HCT116 (cell line): Measurements from ENCODE around the gene TREM1. TPM values are rescaled to one million over a fixed set of nuclear protein-coding genes. Genes with fewer than 3 reads are reported as not detected.

Source experiments
- ATAC-seq: fragments of 200-7000 bp; cut with Tn5 transposase; 2 replicates; pipeline ENCODE4 v1.9.1; 2020; ENCODE audit warnings: mild to moderate bottlenecking, moderate library complexity
- BruUV-seq: library from RNA; stranded (reverse); fragments of 400-500 nt; replicated peaks from 2 replicates; lab custom pipeline; 2021; lab: Mats Ljungman, UMichigan
- CTCF ChIA-PET: fragments of 300-600 bp; sonication (Branson Sonifier 250); formaldehyde crosslinking; loops from one replicate; lab custom pipeline; 2021; ENCODE audit warnings: antibody characterized with exemption; lab: Charles Lee
- POLR2A ChIA-PET: fragments of 300-600, 350-600 bp; sonication (Branson Sonifier 250); formaldehyde crosslinking; loops from one replicate; lab custom pipeline; 2021; ENCODE audit warnings: antibody characterized with exemption; lab: Charles Lee
- RAD21 ChIA-PET, 2 experiments: fragments of 300-600 bp; sonication (Branson Sonifier 250); formaldehyde crosslinking; loops; one replicate each; lab custom pipeline; 2023; ENCODE audit warnings: low total read pairs in 2 of 2; ENCODE audit not compliant: uncharacterized antibody in 2 of 2, unreplicated experiment in 2 of 2, low non-redundant PET in 1 of 2; lab: Charles Lee
- DNase-seq: peaks from one replicate; pipeline ENCODE4 v3.0.0-alpha.2; 2010; ENCODE audit warnings: low read depth, low spot score
- H2AFZ ChIP-seq: fragments of 200-600 bp; shearing (Covaris generic), sonication (generic); 2 replicates; pipeline ENCODE4 v1.6.1; 2017; ENCODE audit warnings: low read depth, mixed run types, mixed read lengths, antibody characterized with exemption, low read length; ENCODE audit not compliant: poor library complexity, severe bottlenecking
- H3K27ac ChIP-seq: 2 replicates; pipeline ENCODE4 v1.5.1; 2012; ENCODE audit warnings: low read depth, low read length
- H3K27me3 ChIP-seq: fragments of 200-600 bp; sonication (generic); 2 replicates; pipeline ENCODE4 v1.6.1; 2016; ENCODE audit warnings: mixed run types, low read length, mixed read lengths; ENCODE audit not compliant: insufficient read depth
- H3K36me3 ChIP-seq, 2 experiments: fragments of 200-500 bp in 1 of 2; fragments of 200-600 bp in 1 of 2; sonication (Bioruptor generic) in 1 of 2; sonication (generic) in 1 of 2; 2 replicates each; pipeline versions ENCODE4 v1.5.1 to v1.6.1; 2014 to 2016; ENCODE audit warnings: low read length in 2 of 2, inconsistent platforms in 1 of 2, mixed read lengths in 1 of 2, mixed run types in 1 of 2; ENCODE audit not compliant: insufficient read depth in 2 of 2, control insufficient read depth in 1 of 2
- H3K4me1 ChIP-seq, 2 experiments: fragments of 200-600 bp in 1 of 2; sonication (generic) in 1 of 2; 2 replicates each; pipeline versions ENCODE4 v1.5.1 to v1.6.1; 2012 to 2017; ENCODE audit warnings: low read length in 2 of 2, inconsistent platforms in 1 of 2, mild to moderate bottlenecking in 1 of 2, mixed read lengths in 1 of 2, mixed run types in 1 of 2, moderate library complexity in 1 of 2; ENCODE audit not compliant: insufficient read depth in 2 of 2, control insufficient read depth in 1 of 2
- H3K4me2 ChIP-seq: fragments of 200-600 bp; sonication (generic); 2 replicates; pipeline ENCODE4 v1.6.1; 2017; ENCODE audit warnings: mixed run types, low read length, mixed read lengths
- H3K4me3 ChIP-seq, 2 experiments: fragments of 200-600 bp in 1 of 2; sonication (generic) in 1 of 2; replicated peaks in 1 of 2; 2 replicates each; pipeline ENCODE4 v1.5.1; 2011 to 2016; ENCODE audit warnings: low read length in 2 of 2, control low read depth in 1 of 2, low read depth in 1 of 2, mild to moderate bottlenecking in 1 of 2, mixed read lengths in 1 of 2, mixed run types in 1 of 2
- H3K79me2 ChIP-seq: fragments of 200-600 bp; sonication (generic); 2 replicates; pipeline ENCODE4 v1.6.1; 2017; ENCODE audit warnings: mild to moderate bottlenecking, mixed run types, low read length, moderate library complexity, mixed read lengths; ENCODE audit not compliant: insufficient read depth
- H3K9ac ChIP-seq: fragments of 200-600 bp; sonication (generic); 2 replicates; pipeline ENCODE4 v1.6.1; 2016; ENCODE audit warnings: low read length, mixed read lengths
- H3K9me2 ChIP-seq: fragments of 200-600 bp; sonication (generic), shearing (Covaris generic); 2 replicates; pipeline ENCODE4 v1.6.1; 2017; ENCODE audit warnings: mixed run types, mild to moderate bottlenecking, moderate library complexity; ENCODE audit not compliant: insufficient read depth
- H3K9me3 ChIP-seq, 2 experiments: fragments of 200-500 bp in 1 of 2; fragments of 200-600 bp in 1 of 2; sonication (Bioruptor generic) in 1 of 2; sonication (generic) in 1 of 2; 2 replicates each; pipeline ENCODE4 v1.6.1; 2014 to 2017; ENCODE audit warnings: low read length in 2 of 2, mixed read lengths in 2 of 2, inconsistent platforms in 1 of 2, low read depth in 1 of 2, mild to moderate bottlenecking in 1 of 2, mixed run types in 1 of 2, moderate library complexity in 1 of 2; ENCODE audit not compliant: control insufficient read depth in 1 of 2, insufficient read depth in 1 of 2
- H4K20me1 ChIP-seq: fragments of 200-600 bp; sonication (generic), shearing (Covaris generic); 2 replicates; pipeline ENCODE4 v1.6.1; 2017; ENCODE audit warnings: mixed run types, mild to moderate bottlenecking, moderate library complexity; ENCODE audit not compliant: insufficient read depth
- CTCF ChIP-seq, 3 experiments: fragments of 200-600 bp in 1 of 3; sonication (generic) in 1 of 3; IDR thresholded peaks in 2 of 3; conservative IDR thresholded peaks in 1 of 3; 2 replicates each; pipeline ENCODE4 v1.5.1; 2012 to 2017; ENCODE audit warnings: low read depth in 2 of 3, low read length in 2 of 3, antibody characterized with exemption in 1 of 3, borderline replicate concordance in 1 of 3, control low read depth in 1 of 3, mild to moderate bottlenecking in 1 of 3, mixed read lengths in 1 of 3, mixed run types in 1 of 3, moderate library complexity in 1 of 3; ENCODE audit not compliant: insufficient read depth in 1 of 3
- EGR1 ChIP-seq: IDR thresholded peaks from 2 replicates; pipeline ENCODE4 v1.6.1; 2012; ENCODE audit warnings: low read depth
- ELF1 ChIP-seq: IDR thresholded peaks from 2 replicates; pipeline ENCODE4 v1.6.1; 2012; ENCODE audit warnings: low read depth, borderline replicate concordance
- FOSL1 ChIP-seq: IDR thresholded peaks from 2 replicates; pipeline ENCODE4 v1.6.1; 2012; ENCODE audit warnings: low read depth
- MAX ChIP-seq: IDR thresholded peaks from 2 replicates; pipeline ENCODE4 v1.6.1; 2012
- REST ChIP-seq: IDR thresholded peaks from 2 replicates; pipeline ENCODE4 v1.6.1; 2012; ENCODE audit warnings: low read depth
- SRF ChIP-seq: IDR thresholded peaks from 2 replicates; pipeline ENCODE4 v1.6.1; 2012; ENCODE audit warnings: low read depth
- YY1 ChIP-seq: IDR thresholded peaks from 2 replicates; pipeline ENCODE4 v1.6.1; 2011; ENCODE audit warnings: low read length, low read depth, moderate library complexity, mild to moderate bottlenecking; ENCODE audit not compliant: insufficient replicate concordance; ENCODE audit errors: extremely low read depth
- ZNF274 ChIP-seq: fragments of 200-500 bp; sonication (Bioruptor generic); IDR thresholded peaks from 2 replicates; pipeline ENCODE4 v1.6.1; 2014; ENCODE audit warnings: mild to moderate bottlenecking, low read depth, low read length, inconsistent platforms
- intact Hi-C: fragments of 100-400 bp; cut with micrococcal nuclease; formaldehyde crosslinking; loops from 2 replicates; pipeline ENCODE4 v1.10.0; 2022
- total RNA-seq: library from RNA; stranded (reverse); gene quantifications from one replicate; pipeline ENCODE4 v1.2.1, GENCODE V29; 2021; ENCODE audit not compliant: unreplicated experiment

TREM1 gene
- total RNA-seq, 1 experiment from 2014 or later = 0.22 TPM

DNA sequence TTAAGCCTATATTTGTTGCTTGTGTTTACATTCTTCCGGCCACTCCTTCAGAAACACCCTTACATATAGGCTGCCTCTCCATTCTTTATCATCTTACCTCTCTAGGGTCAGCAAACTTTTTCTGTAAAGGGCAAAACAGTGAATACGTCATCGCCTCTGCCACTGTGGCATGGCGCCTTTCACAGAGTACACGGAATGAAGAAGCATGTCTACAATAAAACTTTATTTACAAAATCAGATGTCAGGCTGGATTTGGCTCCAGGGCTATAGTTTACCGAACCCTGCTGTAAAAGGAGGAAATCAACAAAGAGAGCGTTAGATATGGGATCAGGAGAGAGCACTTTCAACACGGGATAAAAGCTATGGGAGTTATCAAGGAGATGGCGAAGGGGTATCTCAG, 39.6 kb upstream of the TREM1 start:
- H3K9me3 ChIP-seq = no peaks in the 10 kb centered on the region
- no peak overlapping the region for H2AFZ ChIP-seq
- TF ChIP-seq MAX (no peak), SRF (no peak), CTCF (IDR thresholded peaks at IDR 0.05 in 2 of 3, conservative IDR thresholded peaks at IDR 0.05 in 1 of 3; ENCODE audit: borderline replicate concordance in 1 of 3, insufficient read depth in 1 of 3, low read depth in 2 of 3, low read length in 2 of 3) (no peak), YY1 (no peak), ZNF274 (no peak), REST (no peak), ELF1 (no peak), FOSL1 (no peak), EGR1 (no peak)
- H4K20me1 ChIP-seq = no peaks in the 10 kb centered on the region
- peaks cover 52% of the 10 kb centered on the region for H3K27me3 ChIP-seq
- DNase-seq = no peak
- no peaks in the 10 kb centered on the region for H3K79me2 ChIP-seq
- H3K9me2 ChIP-seq = no peaks in the 10 kb centered on the region
- H3K4me2 ChIP-seq = no peak overlapping the region
- H3K36me3 ChIP-seq = no peaks in the 10 kb centered on the region
- ATAC-seq = no peak
- ChIA-PET CTCF (no interaction called here), POLR2A (no interaction called here), RAD21 (no interaction called here)
- no peak overlapping the region for H3K27ac ChIP-seq
- no peak overlapping the region for H3K9ac ChIP-seq
- no TSS peak for BruUV-seq
- H3K4me1 ChIP-seq = no peaks in the 10 kb centered on the region
- intact Hi-C loops = no loop called here
- no peak overlapping the region for H3K4me3 ChIP-seq
